ENCODE data around the gene SYT9.
"Not testable (repeated sequence)": the region's sequence is repeated elsewhere in the genome, so short reads cannot be mapped to it uniquely, and the experiment has no call there.

Gene SYT9

GRCh38 chr11:7275133-7275532, 23.4 kb downstream of the SYT9 start:
- no peak for DNase-seq (ENCODE audit: low read depth)

- DNase-seq (ENCODE audit: low read depth): peak; percentile 7
Measured at GRCh38 chr11:7278314-7278917, 26.7 kb downstream of the SYT9 start.

- no peak for DNase-seq (ENCODE audit: low read depth)
Measured at GRCh38 chr11:7279676-7280075, 28.0 kb downstream of the SYT9 start.

GRCh38 chr11:7281079-7281478, 29.4 kb downstream of the SYT9 start:
- no peak for DNase-seq (ENCODE audit: low read depth)

GRCh38 chr11:7281809-7282208, 30.1 kb downstream of the SYT9 start:
- DNase-seq (ENCODE audit: low read depth): no peak

- DNase-seq (ENCODE audit: low read depth): no peak
Measured at GRCh38 chr11:7286178-7286577, 34.5 kb downstream of the SYT9 start.

GRCh38 chr11:7291100-7291829, 39.6 kb downstream of the SYT9 start:
- no peak for DNase-seq (ENCODE audit: low read depth)

- DNase-seq (ENCODE audit: low read depth): no peak
Measured at GRCh38 chr11:7292922-7293321, 41.2 kb downstream of the SYT9 start.

- DNase-seq (ENCODE audit: low read depth): no peak
Measured at GRCh38 chr11:7299393-7299792, 47.7 kb downstream of the SYT9 start.

- DNase-seq (ENCODE audit: low read depth): no peak
Measured at GRCh38 chr11:7300281-7300680, 48.6 kb downstream of the SYT9 start.

GRCh38 chr11:7303146-7303545, 51.4 kb downstream of the SYT9 start:
- no peak for DNase-seq (ENCODE audit: low read depth)

GRCh38 chr11:7306900-7307299, 55.2 kb downstream of the SYT9 start:
- DNase-seq (ENCODE audit: low read depth): no peak

GRCh38 chr11:7307836-7308235, 56.1 kb downstream of the SYT9 start:
- no peak for DNase-seq (ENCODE audit: low read depth)

- DNase-seq (ENCODE audit: low read depth): no peak
Measured at GRCh38 chr11:7311903-7312302, 60.2 kb downstream of the SYT9 start.

- DNase-seq (ENCODE audit: low read depth): no peak
Measured at GRCh38 chr11:7314811-7315604, 63.3 kb downstream of the SYT9 start.

GRCh38 chr11:7319501-7319900, 67.8 kb downstream of the SYT9 start:
- no peak for DNase-seq (ENCODE audit: low read depth)

GRCh38 chr11:7320306-7320705, 68.6 kb downstream of the SYT9 start:
- DNase-seq (ENCODE audit: low read depth): no peak

GRCh38 chr11:7321473-7322450, 70.1 kb downstream of the SYT9 start:
- no peak for DNase-seq (ENCODE audit: low read depth)

GRCh38 chr11:7332451-7332850, 80.7 kb downstream of the SYT9 start:
- no peak for DNase-seq (ENCODE audit: low read depth)

GRCh38 chr11:7332962-7333361, 81.3 kb downstream of the SYT9 start:
- DNase-seq (ENCODE audit: low read depth): no peak

GRCh38 chr11:7335442-7335841, 83.7 kb downstream of the SYT9 start:
- not testable (repeated sequence) for DNase-seq (ENCODE audit: low read depth)

GRCh38 chr11:7341551-7341950, 89.8 kb downstream of the SYT9 start:
- DNase-seq (ENCODE audit: low read depth): no peak

Data from CMK (cell line).